Measurements from ENCODE around the gene H3-3A.

H3-3A gene

DNA sequence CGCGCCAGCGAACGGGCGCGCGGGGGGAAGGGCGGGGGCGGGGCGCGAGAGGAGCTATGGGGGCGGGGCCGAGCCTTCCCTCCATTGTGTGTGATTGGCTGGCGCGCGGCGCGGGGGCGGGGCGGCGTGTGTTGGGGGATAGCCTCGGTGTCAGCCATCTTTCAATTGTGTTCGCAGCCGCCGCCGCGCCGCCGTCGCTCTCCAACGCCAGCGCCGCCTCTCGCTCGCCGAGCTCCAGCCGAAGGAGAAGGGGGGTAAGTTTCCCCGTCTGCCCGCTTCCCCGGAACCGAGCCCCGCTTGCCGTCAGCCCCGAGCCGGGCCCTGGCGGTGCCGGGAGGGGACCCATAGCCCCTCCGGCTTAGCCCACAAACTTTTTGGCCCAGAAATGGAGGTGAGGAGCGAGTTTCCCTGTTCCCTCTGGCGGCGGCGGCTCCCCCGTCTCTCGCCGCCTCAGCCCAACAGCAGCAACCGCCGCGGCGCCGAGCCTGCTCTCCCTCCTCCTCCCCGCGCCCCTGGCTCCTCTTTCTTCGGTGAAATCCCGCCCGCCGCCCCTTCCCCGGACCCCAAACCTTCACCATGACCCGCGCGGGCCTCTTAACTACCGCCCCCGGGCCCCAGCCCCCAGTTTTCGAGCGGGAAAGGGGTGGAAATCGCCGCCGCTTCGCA lies at the start of gene H3-3A:
Gene H3-3A (plus strand): TSS at position 159 of the 666 bp plus-strand sequence. CDS start 1,636 bp downstream, outside the sequence.
- peak; percentile 88 for DNase-seq

DNA sequence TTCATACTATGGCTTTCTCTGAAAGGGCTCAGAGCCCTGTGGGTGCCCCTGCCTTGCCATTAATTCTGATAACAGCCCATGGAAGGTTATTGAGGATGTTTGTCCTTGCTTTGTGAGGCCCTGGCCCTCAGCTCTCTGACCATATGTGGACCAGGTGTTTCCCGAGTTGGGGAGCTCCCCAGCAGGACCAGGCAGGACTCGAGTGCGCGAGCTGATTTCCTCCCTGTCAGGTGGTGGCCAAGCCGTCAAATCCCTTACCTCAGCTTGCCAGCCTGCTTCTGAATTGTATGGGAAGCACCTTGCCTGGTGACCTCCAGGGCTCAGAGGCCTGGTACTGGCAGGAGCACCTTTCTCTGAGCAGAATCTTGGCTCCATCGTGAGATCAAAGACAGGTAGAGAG lies 45.4 kb upstream of the H3-3A start:
- DNase-seq: no peak

DNA sequence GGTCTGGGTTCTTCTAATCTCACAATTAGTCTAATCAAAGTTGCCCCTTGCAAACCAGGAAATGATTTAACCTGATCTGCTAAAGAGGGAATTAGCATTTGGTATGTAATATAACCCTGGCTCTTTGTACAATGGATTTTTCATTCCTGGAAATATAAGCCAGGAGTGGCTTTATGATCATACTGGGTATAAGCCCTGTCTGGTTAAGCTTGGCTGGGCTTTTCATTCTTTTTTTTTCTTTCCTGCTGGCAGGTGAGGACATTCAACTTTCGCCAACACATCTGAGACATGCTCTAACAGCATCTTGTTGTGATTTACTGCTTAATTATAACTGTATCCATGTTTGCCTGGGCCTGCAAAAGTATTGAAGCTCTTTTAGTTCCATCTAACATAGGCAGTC lies 42.9 kb upstream of the H3-3A start:
- no peak for DNase-seq

DNA sequence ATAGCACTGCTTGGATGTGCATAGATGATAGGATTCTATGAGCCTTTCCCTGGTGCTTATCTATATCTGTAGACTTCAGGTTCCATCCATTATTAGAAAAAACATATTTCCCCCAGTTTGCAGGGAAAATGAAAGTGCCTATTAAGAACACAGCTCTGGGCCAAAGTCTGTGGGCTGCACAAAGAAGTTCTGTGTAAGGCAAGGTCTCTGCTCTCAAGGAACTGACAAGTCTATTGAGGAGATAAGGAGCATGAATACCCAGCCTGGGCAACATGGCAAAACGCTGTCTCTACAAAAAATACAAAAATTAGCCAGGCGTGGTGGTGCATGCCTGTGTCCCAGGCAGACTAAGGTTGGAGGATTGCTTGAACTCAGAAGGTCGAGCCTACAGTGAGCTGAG lies 41.1 kb upstream of the H3-3A start:
- no peak for DNase-seq

DNA sequence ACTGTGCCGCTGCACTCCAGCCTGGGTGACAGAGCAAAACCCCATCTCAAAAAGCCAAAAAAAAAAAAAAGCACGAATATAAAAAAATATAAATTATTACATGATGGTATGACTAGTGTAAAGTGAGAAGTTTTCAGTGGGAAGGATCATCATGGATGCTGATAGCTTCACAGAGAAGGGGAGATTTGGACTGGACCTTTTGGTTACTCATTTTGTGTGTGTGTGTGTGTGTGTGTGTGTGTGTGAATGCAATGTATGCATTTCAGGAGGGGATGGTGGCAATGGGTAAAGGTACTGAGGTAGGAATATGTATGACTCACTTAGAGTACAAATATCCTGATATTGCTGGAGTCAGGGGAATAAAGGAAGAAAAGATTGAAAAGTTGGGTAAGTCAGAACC lies 40.7 kb upstream of the H3-3A start:
- no peak for DNase-seq

DNA sequence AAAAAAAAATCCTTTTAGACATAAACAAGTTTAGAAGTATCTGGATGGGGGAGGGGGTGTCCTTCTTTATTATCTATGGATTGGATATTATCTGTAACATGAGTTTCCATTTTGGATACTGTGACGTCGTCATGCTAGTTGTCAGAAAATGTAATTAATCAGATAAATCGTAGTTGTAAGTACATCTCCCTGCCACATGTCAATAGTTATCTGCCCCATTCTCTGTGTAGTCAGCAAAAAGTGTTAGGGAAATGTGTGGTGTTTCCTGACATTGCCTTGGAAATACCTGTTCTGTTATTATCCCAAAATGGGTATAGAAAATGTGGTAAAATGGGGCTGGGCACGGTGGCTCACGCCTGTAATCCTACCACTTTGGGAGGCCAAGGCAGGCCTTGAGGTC lies 38.8 kb upstream of the H3-3A start:
- DNase-seq: no peak

DNA sequence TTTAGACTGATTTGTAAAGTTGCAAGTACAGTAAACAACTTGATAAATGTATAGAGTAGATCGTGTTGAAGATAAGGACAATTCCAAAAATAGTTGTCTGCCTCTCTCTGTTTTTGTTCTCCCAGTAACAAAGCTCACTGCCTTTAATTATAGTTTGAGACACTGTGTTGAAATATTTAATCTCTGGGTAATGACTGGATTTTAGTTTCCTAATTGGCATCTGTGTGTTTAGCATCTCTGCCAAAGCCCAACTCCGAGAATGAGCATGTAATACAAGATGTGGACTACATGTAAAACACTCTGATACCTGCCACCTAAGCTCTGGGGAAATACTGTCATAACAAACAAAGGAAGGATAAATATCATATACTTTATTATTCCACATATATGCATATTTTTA lies 35.7 kb upstream of the H3-3A start:
- DNase-seq: no peak

DNA sequence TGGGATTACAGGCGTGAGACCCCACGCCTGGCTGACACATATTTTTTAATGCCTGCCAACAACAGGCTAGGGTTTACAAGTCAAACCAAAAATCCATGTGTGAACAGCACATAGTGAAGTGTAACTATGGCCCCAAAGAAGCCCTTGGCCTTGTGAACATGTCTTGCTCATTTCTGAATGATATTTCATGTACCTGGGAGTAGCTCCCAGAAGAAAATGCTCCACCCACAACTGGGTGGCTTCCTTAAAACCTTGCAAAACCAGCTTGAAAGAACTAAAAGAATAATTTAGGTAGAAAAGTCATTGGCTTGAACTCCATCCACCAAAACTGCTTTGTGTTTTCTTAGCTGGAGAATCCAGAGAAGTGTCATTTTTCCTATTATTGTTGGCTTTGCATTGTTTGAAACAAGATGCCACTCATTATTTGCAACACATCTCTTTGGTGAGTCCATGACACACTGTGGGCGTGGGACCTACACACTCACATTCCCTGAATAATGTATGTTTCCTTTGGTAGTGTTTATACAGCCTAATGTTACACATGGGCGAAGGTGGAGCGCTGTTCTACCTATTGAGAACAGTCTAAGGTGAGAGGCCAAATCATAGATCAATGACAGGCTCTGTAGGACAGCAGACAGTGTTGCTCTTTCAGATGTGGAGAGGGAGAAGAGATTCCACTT lies 34.8 kb upstream of the H3-3A start:
- no peak for DNase-seq

DNA sequence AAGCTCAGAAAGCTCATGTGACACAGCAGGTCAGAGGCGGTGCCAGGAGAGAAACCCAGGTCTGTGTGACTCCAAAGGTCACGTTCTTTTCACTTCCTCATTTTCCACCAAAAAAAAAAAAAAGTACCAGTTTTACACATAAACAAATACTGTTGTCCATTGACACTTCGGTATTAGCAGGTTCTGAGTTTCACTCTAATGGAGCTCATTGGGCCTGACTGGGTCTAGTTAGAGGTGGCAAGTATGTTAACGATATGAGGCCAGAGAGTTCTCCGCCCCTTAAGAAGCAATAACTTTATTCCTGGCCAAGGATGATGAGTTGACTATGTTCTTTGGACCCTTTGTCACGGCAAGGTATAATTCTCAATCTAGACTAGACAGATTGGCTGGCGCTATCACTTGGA lies 33.4 kb upstream of the H3-3A start:
- no peak for DNase-seq

DNA sequence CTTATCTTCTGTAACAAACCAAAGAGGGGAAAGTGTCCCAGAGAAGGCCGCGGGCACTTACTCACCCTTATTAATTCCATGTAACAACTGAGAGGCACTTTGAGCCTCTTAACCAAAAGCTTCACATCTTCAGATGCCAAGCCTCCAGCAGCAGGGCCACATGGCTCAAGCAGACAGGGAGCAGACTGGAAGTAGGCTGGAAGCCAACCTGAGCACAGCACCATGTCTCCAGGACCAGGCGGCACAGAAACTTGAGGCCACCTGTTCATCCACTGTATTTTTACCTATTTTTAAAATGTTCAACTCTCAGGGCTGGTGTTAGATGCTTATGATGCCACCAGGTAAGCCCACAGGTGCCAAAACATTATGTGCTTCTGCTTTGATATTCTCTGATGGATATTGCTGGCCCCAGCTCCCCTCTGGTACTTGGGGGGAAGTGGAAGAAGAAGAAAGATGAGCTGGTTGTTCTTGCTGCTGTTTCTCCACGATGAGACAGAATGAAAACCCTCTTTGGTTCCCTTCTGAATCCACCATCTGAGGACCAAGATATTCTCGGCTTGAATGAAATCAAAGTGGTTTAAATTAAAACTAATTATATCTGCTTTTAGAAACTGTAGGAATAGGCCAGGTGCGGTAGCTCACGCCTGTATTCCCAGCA lies 32.8 kb upstream of the H3-3A start:
- DNase-seq: no peak

DNA sequence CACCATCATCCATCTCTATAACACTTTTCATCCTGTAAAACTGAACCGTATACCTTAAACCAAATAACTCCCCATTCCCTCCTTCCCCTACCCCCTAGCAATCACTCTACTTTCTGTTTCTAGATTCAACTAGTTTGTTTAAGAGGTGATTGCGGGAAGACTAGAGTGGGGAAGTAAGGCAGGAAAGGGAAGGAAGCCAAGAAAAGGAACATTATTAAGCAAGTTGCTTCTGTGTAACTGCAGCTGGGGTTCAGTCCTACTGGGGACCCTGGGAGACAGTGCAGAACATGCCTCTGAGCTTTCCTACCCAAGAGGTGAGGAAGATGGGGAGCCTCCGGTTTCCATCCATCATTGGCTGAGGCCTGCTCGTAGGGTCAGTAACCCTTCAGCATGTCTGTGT lies 28.9 kb upstream of the H3-3A start:
- DNase-seq: no peak

DNA sequence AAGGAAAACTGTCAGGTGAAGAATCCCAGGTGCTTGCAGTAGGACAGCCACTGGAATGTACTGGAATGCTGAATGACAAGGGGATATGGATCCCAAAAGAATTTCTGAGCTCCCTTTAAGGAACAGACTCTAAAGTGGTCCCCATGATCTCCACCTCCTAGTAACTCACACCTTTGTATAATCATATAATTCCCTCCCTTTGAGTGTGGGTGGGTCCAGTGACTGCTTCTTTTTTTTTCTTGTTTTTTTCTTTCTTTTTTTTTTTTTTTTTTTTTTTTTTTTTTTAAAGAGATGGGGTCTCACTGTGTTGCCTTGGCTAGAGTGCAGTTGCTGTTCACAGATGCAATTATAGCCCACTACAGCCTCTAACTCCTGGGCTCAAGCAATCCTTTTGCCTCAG lies 28.5 kb upstream of the H3-3A start:
- no peak for DNase-seq

DNA sequence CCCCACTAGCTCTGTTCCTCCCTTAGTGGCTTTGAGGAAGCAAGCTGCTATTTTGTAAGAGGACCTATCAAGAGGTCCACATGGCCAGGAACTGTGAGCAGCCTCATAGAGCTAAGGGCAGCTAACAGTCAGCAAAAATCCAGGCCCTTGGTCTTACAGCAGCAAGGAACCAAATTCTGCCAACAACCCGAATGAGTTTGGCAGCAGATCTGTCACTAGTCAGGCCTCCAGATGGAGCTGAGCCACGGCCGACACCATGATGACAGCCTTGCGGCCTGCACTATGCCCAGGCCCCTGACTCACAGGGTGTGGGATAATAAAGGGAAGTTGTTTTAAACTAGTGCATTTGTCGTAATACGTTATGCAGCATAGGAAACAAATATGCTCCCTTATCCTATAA lies 28.0 kb upstream of the H3-3A start:
- DNase-seq: no peak

DNA sequence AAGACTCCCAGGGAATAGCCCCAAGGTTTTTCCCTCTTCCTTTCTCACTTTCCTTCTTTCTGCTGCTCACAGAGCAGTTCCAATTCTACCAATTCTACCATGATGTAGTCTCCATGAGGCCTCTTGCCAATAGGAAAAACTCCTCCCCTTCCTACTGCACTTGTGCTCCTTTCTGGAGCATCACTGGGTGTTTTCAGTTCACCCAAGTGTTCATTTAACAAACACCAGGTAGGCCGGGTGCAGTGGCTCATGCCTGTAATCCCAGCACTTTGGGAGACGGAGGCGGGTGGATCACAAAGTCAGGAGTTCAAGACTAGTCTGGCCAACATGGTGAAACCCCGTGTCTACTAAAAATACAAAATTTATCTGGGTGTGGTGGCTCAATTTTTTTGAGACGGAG lies 26.6 kb upstream of the H3-3A start:
- no peak for DNase-seq

DNA sequence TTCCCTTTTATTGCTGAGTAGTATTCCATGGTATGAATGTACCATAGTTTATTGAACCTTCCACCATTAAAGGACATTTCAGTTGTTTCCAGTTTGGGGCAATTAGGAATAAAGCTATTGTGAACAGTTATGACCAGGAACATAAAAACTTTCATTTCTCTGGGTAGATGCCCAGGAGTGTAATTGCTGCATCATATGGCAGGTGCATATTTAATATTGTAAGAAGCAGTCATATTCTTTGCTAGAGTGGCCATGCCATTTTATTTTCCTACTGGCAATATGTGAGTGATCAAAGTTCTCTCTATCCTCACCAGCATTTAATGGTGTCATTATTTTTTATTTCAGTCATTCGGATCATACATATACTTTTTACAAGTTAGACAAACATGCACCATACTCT lies 23.9 kb upstream of the H3-3A start:
- DNase-seq: no peak

DNA sequence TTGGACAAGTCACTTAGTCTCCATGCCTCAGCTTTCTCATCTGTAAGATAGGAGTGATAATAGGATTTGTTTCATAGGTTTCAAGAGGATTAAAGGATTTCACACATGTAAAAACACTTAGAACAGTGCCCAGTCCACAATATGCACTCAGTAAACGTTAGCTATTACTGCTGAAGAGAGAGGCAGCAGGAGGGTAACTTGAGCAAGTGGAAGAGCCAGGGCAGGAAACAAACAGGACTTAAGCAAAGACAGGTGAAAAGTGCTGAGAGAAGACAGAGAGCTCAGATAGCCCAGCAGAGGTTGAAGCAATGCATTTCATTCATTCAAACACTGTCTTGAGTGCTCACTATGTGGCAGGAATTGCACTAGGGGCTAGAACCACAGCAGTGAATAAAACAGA lies 21.1 kb upstream of the H3-3A start:
- no peak for DNase-seq

DNA sequence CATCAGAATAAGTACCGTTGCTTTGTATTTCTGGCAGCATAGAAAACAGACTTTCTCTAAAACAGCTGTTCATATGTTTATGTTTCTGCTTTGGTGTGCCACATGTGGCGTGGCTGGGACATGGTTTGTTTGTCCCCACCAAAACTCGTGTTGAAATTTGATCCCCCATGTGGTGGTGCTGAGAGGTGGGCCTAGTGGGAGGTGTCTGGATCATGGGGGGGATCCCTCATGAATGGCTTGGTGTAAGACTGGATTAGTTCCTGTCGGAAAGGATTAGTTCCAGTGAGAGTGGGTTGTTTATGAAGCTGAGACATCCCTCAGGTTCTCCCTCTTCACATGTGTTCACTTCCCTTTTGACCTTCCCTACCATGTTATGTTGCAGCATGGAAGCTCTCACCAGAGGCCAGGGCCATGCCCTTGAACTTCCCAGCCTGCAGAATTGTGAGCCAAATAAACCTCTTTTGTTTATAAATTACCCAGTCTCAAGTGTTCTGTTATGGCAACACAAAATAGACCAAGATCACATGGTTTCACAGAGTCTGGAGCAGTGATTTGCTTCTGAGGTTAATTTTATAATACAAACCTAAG lies 17.9 kb upstream of the H3-3A start:
- no peak for DNase-seq

DNA sequence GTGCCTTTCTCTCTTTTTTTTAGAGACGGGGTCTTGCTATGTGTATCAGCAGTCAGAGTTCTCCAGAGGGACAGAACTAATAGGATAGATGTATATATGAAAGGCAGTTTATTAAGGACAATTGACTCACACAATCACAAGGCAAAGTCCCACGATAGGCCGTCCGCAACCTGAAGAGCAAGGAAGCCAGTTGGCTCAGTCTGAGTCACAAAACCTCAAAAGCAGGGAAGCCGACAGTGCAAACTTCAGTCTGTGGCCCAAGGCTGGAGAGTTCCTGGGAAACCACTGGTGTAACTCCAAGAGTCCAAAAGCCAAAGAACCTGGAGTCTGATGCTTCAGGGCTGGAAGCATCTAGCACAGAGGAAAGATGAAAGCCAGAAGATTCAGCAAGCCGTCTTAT lies 16.3 kb upstream of the H3-3A start:
- no peak for DNase-seq

DNA sequence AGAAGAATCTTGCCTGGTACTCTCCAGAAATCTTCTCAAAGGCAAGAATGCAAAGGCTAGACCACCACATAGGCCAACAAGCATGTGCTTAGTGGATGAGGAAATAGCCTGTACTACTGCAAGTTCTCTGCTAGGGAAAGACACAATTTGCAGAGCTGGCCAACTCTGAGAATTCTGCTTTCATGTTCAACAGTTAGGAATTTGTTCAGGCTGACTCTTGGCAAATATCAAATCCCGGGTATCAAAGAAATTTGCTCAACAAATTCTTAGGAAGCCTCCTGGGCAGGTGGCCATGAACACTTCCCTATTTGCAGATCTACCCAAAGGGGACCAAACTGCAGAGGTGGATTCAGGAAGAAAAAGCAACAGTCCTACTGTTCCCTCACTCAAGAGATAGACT lies 15.0 kb upstream of the H3-3A start:
- DNase-seq: no peak

DNA sequence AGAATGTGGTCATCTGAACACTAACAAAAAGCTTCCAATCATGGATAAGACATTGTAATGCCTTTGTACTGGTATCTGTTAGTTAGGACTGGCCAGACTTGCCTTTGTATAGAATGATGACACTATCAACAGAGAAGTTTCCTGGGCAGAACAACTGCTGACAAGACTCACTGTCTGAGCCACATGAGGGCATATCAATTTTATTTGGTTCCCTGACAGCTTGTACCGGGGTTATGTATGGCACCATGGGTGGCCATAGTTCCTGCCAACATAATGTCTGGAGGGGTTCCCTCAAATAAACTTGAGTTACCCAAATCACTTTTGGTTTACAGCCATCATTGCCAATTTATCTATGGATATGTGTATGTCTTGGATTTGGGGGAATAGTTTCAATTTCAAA lies 13.6 kb upstream of the H3-3A start:
- no peak for DNase-seq

DNA sequence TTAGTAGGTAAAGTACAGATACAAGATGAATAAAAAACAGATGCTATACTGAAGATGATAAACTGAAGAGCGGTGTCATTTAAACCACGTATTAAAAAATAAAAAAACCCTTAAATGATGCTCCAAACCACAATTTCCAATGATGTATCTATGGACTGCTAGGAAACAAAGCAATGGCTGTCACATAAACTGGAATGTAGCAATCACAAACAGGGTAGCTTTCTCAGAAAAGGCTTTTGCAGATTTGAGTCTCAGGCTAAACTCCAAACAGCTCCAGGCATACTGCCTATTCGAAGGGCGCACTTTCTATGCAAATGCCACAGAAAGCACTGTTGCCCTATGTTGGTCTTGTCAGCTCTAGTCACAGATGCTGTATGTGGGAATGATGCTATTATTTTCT lies 12.4 kb upstream of the H3-3A start:
- no peak for DNase-seq

DNA sequence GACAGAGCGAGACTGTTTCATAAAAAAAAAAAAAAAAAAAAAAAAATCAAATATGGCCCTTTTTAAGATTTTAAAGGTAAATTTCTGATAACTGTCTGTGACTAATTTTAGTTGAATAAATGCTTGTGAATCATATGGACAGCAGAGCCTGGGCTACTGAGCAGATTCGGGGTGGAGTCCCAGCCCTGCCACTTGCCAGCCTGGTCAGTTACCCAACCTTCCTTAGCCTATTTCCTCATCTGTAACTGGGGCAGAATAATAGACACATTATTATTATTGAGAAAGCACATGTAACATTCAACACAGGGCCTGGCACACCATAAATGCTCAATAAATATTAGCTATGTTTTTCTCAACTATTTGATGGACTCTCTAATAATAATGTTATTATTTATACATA lies 11.2 kb upstream of the H3-3A start:
- no peak for DNase-seq

DNA sequence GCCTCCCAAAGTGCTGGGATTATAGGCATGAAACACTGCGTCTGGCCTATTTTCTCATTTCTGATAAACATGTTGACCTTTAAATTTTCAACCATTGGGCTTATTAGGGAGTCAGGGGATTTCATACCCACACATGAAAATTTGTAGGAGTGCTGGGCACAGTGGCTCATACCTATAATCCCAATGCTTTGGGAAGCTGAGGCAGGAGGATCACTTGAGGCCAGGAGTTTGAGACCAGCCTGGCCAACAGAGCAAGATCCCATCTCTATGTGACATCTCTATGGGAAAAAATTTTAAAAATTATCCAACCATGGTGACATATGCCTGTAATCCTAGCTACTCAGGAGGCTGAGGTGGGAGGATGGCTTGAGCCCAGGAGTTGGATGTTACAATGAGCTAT lies 10.5 kb upstream of the H3-3A start:
- DNase-seq: no peak
